ENCODE data around the gene LPCAT1. TPM values are rescaled to one million over a fixed set of nuclear protein-coding genes. Genes with fewer than 3 reads are reported as not detected.
"Not testable (repeated sequence)": the region's sequence is repeated elsewhere in the genome, so short reads cannot be mapped to it uniquely, and the experiment has no call there.

LPCAT1 gene
- total RNA-seq, 1 experiment from 2014 or later: 20.9 TPM

DNA sequence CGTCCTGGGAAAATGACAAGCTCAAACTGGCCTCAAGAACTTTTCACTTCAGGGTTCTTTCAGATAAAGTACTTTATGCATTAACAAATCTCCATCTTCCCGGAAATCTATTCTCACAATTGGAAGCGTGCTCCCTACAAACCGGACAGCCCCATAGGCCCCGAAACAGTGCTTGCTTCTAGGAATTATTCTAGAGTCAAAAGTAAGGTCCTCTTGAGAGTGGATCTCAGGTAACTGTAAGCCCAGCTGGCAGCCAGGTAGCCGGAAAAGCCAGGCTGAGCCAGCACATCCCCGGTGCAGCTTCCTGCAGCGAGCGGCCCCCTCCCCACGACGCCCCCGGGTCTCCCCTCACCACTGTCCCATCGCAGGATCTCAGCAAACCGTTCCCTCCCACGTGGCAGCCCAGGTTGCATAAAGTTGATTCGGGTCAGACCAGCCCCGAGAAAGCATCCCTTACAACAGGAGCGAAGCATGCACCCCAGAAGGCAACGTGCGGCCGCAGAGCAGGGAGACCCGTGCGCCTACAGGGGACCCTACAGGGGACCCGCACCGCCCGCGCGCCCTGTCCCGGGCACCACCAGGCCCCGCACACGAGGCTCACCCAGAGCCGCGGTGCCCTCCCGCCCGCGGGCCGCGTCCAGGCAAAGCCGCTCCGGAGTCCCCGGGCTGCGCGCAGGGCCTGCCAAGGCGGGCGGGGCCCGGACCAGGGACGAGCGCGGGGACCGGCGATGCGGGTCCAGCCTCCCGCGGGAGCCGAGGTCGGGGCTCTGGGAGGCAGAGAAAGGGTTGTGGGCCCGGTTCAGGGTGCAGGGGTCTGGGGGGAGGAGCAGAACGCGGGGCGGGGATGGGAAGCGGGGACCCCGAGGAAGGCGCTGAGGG lies 920 bp downstream of the LPCAT1 start:
- peak; percentile 29 for DNase-seq (ENCODE audit: low read depth)

GRCh38 chr5:1521671-1522600 lies 1.8 kb downstream of the LPCAT1 start:
- peak; percentile 90 for DNase-seq (ENCODE audit: low read depth)

DNA sequence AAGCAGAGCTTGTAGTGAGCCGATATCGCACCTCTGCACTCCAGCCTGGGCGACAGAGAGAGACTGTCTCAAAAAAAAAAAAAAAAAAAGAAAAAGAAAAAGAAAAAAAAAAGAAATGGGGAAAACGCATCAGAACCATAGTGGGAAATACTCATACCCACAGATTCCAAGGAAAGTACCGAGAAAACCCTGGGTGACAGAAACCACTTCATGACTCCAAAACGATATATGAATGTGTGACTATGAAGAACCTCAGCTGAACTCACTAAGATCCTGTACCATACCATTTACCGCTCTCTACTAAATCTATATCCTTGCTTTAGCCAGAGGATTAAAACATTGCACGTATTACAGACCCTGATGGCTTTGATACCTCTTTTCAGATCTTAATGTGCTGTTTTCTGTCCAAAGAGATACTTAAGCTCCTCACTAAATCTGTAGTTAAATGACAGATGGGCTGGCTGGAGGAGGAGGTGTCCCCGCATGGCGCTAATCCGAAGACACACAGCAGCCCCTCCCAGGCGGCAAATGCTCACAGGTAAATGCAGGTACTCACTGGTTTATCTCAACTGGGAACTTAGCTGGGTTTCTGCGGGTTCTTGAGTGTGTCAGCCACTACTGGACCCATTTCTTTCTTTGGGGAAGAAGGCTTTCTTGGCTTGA lies 2.8 kb downstream of the LPCAT1 start:
- DNase-seq (ENCODE audit: low read depth): no peak

- no peak for DNase-seq (ENCODE audit: low read depth)
These were observed 4.0 kb downstream of the LPCAT1 start for GRCh38 chr5:1519631-1520210.

DNA sequence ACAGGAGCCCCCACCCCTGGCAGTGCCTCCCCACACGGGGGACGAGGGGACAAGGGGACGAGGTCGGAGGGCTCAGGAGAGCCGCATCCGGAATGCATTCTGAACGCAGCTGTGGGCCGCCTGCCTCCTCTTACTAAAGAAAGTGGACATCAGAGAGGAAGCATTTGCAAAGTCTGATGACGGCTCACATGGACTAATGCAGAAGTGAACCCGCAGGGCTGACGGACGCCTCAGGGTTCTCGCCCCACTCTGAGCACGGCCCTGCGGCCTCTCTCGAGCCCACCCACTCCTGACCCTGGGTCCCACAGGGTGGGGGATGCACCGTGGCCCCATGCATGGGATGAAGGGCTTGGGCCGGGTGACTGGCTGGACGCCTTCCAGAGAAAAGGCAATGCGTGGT lies 5.9 kb downstream of the LPCAT1 start:
- no peak for DNase-seq (ENCODE audit: low read depth)

- no peak for DNase-seq (ENCODE audit: low read depth)
These were observed 6.9 kb downstream of the LPCAT1 start for GRCh38 chr5:1516615-1517601.

GRCh38 chr5:1515921-1516571 lies 7.7 kb downstream of the LPCAT1 start:
- peak; percentile 25 for DNase-seq (ENCODE audit: low read depth)

DNA sequence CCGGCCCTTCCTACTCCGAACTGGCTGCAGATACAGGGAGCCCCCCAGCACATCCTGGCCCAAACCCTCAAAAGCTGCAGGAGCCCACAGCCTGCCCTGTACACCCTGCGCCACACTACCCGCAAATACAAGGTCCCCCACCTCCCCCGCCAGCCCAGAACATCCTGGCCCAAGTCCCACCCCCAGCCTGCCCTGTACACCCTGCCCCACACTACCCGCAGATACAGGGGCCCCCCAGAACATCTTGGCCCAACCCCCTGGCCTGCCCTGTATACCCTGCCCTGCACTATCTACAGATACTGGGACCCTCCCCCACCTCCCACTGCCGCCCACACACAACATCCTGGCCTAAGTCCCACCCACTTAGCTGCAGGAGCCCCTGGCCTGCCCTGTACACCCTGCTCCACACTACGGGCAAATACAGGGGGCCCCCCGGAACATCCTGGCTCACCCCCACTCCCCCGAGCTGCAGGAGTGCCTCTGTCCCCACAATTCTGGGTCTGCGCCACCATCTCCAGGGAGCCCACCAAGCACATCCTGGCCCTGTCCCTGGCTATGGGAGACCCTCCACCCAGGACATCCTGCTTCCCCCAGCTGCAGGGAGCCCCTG lies 8.3 kb downstream of the LPCAT1 start:
- no peak for DNase-seq (ENCODE audit: low read depth)

GRCh38 chr5:1514819-1515310 lies 8.9 kb downstream of the LPCAT1 start:
- DNase-seq (ENCODE audit: low read depth): not testable (repeated sequence)

DNA sequence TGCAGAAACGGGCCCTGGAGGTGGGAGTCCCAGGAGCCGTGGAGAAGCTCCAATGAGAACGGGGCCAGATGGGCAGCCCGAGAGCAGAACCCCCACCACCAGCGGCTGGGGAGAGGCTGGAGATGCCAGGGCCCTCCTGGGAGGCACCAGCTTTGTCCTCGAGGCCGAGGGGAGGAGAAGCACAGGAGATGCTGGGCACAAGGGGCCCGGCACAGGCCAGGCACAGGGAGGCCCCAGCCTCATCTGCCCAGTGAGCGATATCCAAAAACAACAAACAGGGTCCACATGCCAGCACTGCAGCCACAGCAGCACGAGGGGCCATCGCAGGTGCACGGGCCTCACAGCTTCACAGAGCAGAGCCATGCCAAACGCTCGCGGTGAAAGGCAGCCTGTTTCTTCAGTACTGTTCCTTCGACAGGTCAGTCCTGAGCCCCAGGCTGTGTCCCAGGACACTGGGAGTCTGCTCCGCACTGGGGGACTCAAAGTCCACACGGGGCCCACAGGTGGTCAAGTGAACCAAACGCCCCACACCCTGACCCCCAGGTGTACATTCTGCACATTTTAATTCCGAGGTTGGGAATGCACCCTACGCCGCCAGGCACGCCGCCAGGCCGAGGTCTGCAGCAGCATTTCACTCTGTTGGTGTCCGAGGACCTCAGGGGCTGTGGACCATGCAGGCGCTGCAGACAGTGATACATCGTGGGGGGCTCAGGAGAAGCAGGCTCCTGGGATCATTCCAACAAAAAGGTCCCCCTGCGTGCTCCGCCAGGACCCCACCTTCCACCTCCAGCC lies 9.5 kb downstream of the LPCAT1 start:
- DNase-seq (ENCODE audit: low read depth): no peak

- DNase-seq (ENCODE audit: low read depth): no peak
These were observed 10.3 kb downstream of the LPCAT1 start for GRCh38 chr5:1513326-1514026.

- DNase-seq (ENCODE audit: low read depth): no peak
These were observed 11.0 kb downstream of the LPCAT1 start for GRCh38 chr5:1512541-1513291.

- peak; percentile 44 for DNase-seq (ENCODE audit: low read depth)
These were observed 11.9 kb downstream of the LPCAT1 start for GRCh38 chr5:1511651-1512540.

GRCh38 chr5:1511048-1511447 lies 12.7 kb downstream of the LPCAT1 start:
- no peak for DNase-seq (ENCODE audit: low read depth)

- no peak for DNase-seq (ENCODE audit: low read depth)
These were observed 13.1 kb downstream of the LPCAT1 start for GRCh38 chr5:1510631-1511030.

GRCh38 chr5:1510151-1510561 lies 13.6 kb downstream of the LPCAT1 start:
- DNase-seq (ENCODE audit: low read depth): no peak
